WTC11 (cell line): ENCODE results near the gene LMCD1. TPM values are rescaled to one million over a fixed set of nuclear protein-coding genes. Genes with fewer than 3 reads are reported as not detected.

Experiments
- ATAC-seq: fragments of 200-7000 bp; cut with Tn5 transposase; 2 replicates; pipeline ENCODE4 v1.10.0; 2021; ENCODE audit warnings: mild to moderate bottlenecking, moderate library complexity
- CTCF ChIA-PET: fragments of 300-600 bp; sonication (Branson Sonifier 250); formaldehyde crosslinking; loops from one replicate; lab custom pipeline; 2021; ENCODE audit warnings: antibody characterized with exemption; lab: Charles Lee
- POLR2A ChIA-PET: fragments of 350-600 bp; sonication (Branson Sonifier 250); formaldehyde crosslinking; loops from one replicate; lab custom pipeline; 2021; ENCODE audit warnings: antibody characterized with exemption; lab: Charles Lee
- DNase-seq: peaks from one replicate; pipeline ENCODE4 v3.0.0; 2021; ENCODE audit warnings: low spot score
- H3K27ac Mint-ChIP-seq: 2 replicates; pipeline ENCODE4 v1.8.0; 2021; ENCODE audit warnings: mixed read lengths
- H3K27me3 Mint-ChIP-seq: 2 replicates; pipeline ENCODE4 v1.8.0; 2021; ENCODE audit warnings: low read depth, mild to moderate bottlenecking, moderate library complexity, mixed read lengths
- H3K36me3 Mint-ChIP-seq: 2 replicates; pipeline ENCODE4 v1.8.0; 2021; ENCODE audit warnings: mixed read lengths
- H3K4me1 Mint-ChIP-seq: 2 replicates; pipeline ENCODE4 v1.8.0; 2022; ENCODE audit warnings: mixed read lengths
- H3K4me3 Mint-ChIP-seq: 2 replicates; pipeline ENCODE4 v1.8.0; 2021; ENCODE audit warnings: mild to moderate bottlenecking, moderate library complexity, mixed read lengths
- H3K9me3 Mint-ChIP-seq: 2 replicates; pipeline ENCODE4 v1.8.0; 2021; ENCODE audit warnings: mixed read lengths
- AR ChIP-seq: fragments of 250-450 bp; sonication (Bioruptor Pico); IDR thresholded peaks from 2 replicates; pipeline ENCODE4 v1.9.0; 2021; ENCODE audit warnings: mild to moderate bottlenecking
- ARID4B ChIP-seq: sonication (generic); formaldehyde crosslinking; IDR thresholded peaks from 2 replicates; pipeline ENCODE4 v1.8.0; 2023; ENCODE audit warnings: missing genetic modification reagents, mild to moderate bottlenecking, borderline replicate concordance
- ATF3 ChIP-seq: sonication (generic); formaldehyde crosslinking; conservative IDR thresholded peaks from 2 replicates; pipeline ENCODE4 v1.8.1; 2022; ENCODE audit warnings: mild to moderate bottlenecking, missing genetic modification reagents
- CREM ChIP-seq: sonication (generic); formaldehyde crosslinking; IDR thresholded peaks from 2 replicates; pipeline ENCODE4 v1.8.1; 2022; ENCODE audit warnings: mild to moderate bottlenecking, missing genetic modification reagents, moderate library complexity
- FOXJ3 ChIP-seq: sonication (generic); formaldehyde crosslinking; IDR thresholded peaks from 2 replicates; pipeline ENCODE4 v1.9.0; 2021; ENCODE audit warnings: missing genetic modification reagents, mild to moderate bottlenecking, borderline replicate concordance
- GABPB1 ChIP-seq: sonication (generic); formaldehyde crosslinking; IDR thresholded peaks from 2 replicates; pipeline ENCODE4 v1.8.1; 2023; ENCODE audit warnings: mild to moderate bottlenecking, missing genetic modification reagents
- GRHL2 ChIP-seq: fragments of 250-450 bp; sonication (Bioruptor Pico); IDR thresholded peaks from 2 replicates; pipeline ENCODE4 v1.8.0; 2022; ENCODE audit warnings: mild to moderate bottlenecking, moderate library complexity; ENCODE audit not compliant: insufficient replicate concordance, severe bottlenecking
- HMGA2 ChIP-seq: fragments of 250-450 bp; sonication (Bioruptor Pico); IDR thresholded peaks from 2 replicates; pipeline ENCODE4 v1.4.0; 2021; ENCODE audit warnings: mild to moderate bottlenecking, moderate library complexity
- JAZF1 ChIP-seq: fragments of 250-450 bp; sonication (Bioruptor Pico); IDR thresholded peaks from 2 replicates; pipeline ENCODE4 v1.9.0; 2021; ENCODE audit warnings: moderate library complexity, mild to moderate bottlenecking, inconsistent platforms
- NFE2L1 ChIP-seq: sonication (generic); formaldehyde crosslinking; IDR thresholded peaks from 2 replicates; pipeline ENCODE4 v1.8.1; 2023; ENCODE audit warnings: missing genetic modification reagents
- SP1 ChIP-seq: sonication (generic); formaldehyde crosslinking; conservative IDR thresholded peaks from 2 replicates; pipeline ENCODE4 v1.8.1; 2022; ENCODE audit warnings: missing genetic modification reagents
- STAT6 ChIP-seq: sonication (generic); formaldehyde crosslinking; conservative IDR thresholded peaks from 2 replicates; pipeline ENCODE4 v1.8.1; 2023; ENCODE audit warnings: mild to moderate bottlenecking, low read depth, missing genetic modification reagents, moderate library complexity
- TP53 ChIP-seq: sonication (generic); formaldehyde crosslinking; IDR thresholded peaks from 2 replicates; pipeline ENCODE4 v1.8.1; 2023; ENCODE audit warnings: mild to moderate bottlenecking, missing genetic modification reagents
- ZBTB43 ChIP-seq: sonication (generic); formaldehyde crosslinking; IDR thresholded peaks from 2 replicates; pipeline ENCODE4 v1.8.1; 2023; ENCODE audit warnings: mild to moderate bottlenecking, missing genetic modification reagents
- ZMAT4 ChIP-seq: fragments of 250-450 bp; sonication (Bioruptor Pico); IDR thresholded peaks from 2 replicates; pipeline ENCODE4 v1.9.0; 2021; ENCODE audit warnings: mild to moderate bottlenecking
- ZNF138 ChIP-seq: sonication (generic); formaldehyde crosslinking; conservative IDR thresholded peaks from 2 replicates; pipeline ENCODE4 v1.8.1; 2022; ENCODE audit warnings: mild to moderate bottlenecking, moderate library complexity, missing genetic modification reagents
- ZNF219 ChIP-seq: sonication (generic); formaldehyde crosslinking; IDR thresholded peaks from 2 replicates; pipeline ENCODE4 v1.8.0; 2023; ENCODE audit warnings: missing genetic modification reagents, mild to moderate bottlenecking, borderline replicate concordance
- ZNF416 ChIP-seq: fragments of 250-450 bp; sonication (Bioruptor Pico); IDR thresholded peaks from 2 replicates; pipeline ENCODE4 v1.9.0; 2021; ENCODE audit warnings: mild to moderate bottlenecking, inconsistent platforms
- ZNF423 ChIP-seq: fragments of 250-450 bp; sonication (Bioruptor Pico); IDR thresholded peaks from 2 replicates; pipeline ENCODE4 v2.1.2; 2022; ENCODE audit warnings: mild to moderate bottlenecking, moderate library complexity
- ZSCAN18 ChIP-seq: fragments of 250-450 bp; sonication (Bioruptor Pico); IDR thresholded peaks from 2 replicates; pipeline ENCODE4 v2.1.2; 2022; ENCODE audit warnings: mild to moderate bottlenecking, moderate library complexity
- total RNA-seq: library from RNA; stranded (reverse); gene quantifications from 3 replicates; pipeline ENCODE4 v1.2.3, GENCODE V29; 2021

The LMCD1 gene
- total RNA-seq, 1 experiment from 2014 or later = 12.5 TPM

GRCh38 chr3:8538223-8538622, 36.6 kb downstream of the LMCD1 start:
- Mint-ChIP-seq H3K4me3 (no peak overlapping the region), H3K4me1 (peaks cover 32% of the 10 kb centered on the region), H3K27ac (no peak overlapping the region), H3K36me3 (peaks cover 24% of the 10 kb centered on the region), H3K27me3 (no peaks in the 10 kb centered on the region), H3K9me3 (no peaks in the 10 kb centered on the region)
- no peak for DNase-seq
- no peak for TF ChIP-seq JAZF1
- TF ChIP-seq TP53 (CRISPR knock-in tag) = no peak
- no peak for TF ChIP-seq AR
- no peak for TF ChIP-seq ZNF138
- ChIA-PET POLR2A (no interaction called here), CTCF (no interaction called here)
- no peak for ATAC-seq

- H3K27me3 Mint-ChIP-seq = no peaks in the 10 kb centered on the region
- H3K27ac Mint-ChIP-seq = no peak overlapping the region
- ChIA-PET POLR2A (no interaction called here), CTCF (interaction anchor here (0.6 kb wide), 1 partner anchor 37 kb away, joined by 3 read pairs; the partner anchor contains the start of gene LMCD1)
- H3K4me3 Mint-ChIP-seq = no peak overlapping the region
- peaks cover 32% of the 10 kb centered on the region for H3K4me1 Mint-ChIP-seq
- no peaks in the 10 kb centered on the region for H3K9me3 Mint-ChIP-seq
- ATAC-seq = no peak
- peaks cover 24% of the 10 kb centered on the region for H3K36me3 Mint-ChIP-seq
- no peak for DNase-seq
- TF ChIP-seq JAZF1 (no peak), ZMAT4 (CRISPR knock-in tag) (no peak), GABPB1 (CRISPR knock-in tag) (no peak), FOXJ3 (no peak), GRHL2 (CRISPR knock-in tag) (no peak), ZBTB43 (CRISPR knock-in tag) (no peak), ZNF219 (no peak), STAT6 (CRISPR knock-in tag) (no peak), ZNF423 (no peak), CREM (CRISPR knock-in tag) (no peak), ATF3 (no peak), HMGA2 (no peak), SP1 (CRISPR knock-in tag) (no peak), ZNF416 (CRISPR knock-in tag) (no peak), ARID4B (CRISPR knock-in tag) (no peak), NFE2L1 (CRISPR knock-in tag) (no peak), ZSCAN18 (CRISPR knock-in tag) (no peak)
These were observed 37.3 kb downstream of the LMCD1 start for GRCh38 chr3:8538913-8539312.
